Endometrium (tissue), 2 donors: ENCODE data around the gene TRIM33.
"Not testable (repeated sequence)": the region's sequence is repeated elsewhere in the genome, so short reads cannot be mapped to it uniquely, and the experiment has no call there.

ENCODE experiments used
- FAIRE-seq: peaks from 2 replicates; lab custom pipeline; 2012; peaks lifted over from hg19 to GRCh38; lab: Jason Lieb, UNC
- donor health status: control.
- donor health status: control.

The TRIM33 gene

GRCh38 chr1:114466334-114467014 is 44.5 kb downstream of the TRIM33 start:
- FAIRE-seq = no peak

GRCh38 chr1:114462963-114463362 is 48.0 kb downstream of the TRIM33 start:
- no peak for FAIRE-seq

DNA sequence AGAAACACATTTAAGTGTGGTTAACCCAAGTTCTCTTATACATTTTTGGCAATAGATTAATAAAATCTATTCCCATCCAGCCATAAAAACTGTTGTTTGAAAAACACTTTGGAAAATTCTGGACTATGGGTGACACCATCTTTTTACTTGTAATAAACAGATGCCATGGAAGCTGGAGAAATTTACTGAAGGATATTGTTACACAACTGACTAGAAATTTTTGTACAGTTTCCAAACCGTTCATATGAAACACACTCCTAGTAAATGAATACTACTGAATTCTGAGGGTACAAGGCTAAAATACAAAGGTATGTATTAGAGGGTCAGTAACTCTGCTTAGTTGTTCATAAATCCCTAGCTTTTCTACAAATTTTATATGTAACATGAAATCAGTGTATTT is 48.7 kb downstream of the TRIM33 start:
- FAIRE-seq = no peak

- no peak for FAIRE-seq
These were observed 52.7 kb downstream of the TRIM33 start for GRCh38 chr1:114458237-114458777.

DNA sequence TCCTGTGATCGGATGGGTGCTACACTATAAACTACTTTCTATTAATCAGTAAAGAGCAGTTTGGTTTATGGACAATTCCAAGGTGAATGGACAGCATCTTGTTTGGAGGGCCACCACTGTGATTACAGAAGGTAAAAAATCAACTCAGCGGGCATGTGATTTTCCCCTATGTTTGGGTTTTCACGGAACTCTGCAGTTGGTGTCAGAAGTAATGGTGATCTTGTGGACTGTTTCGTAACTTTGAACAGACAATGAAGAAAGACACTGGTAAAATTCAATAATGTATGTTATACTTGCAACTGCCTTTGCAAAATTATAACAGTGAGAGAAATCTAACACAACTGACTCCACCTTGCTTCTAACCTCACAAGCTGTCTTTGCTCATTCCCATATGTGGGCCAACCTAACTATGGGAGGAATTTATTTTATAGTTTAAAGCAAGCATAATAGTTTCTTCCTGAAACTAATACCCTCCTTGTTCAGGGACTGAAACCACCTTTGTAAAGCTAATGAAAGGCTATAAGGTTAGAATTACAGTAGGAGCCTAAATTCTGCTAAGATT is 53.2 kb downstream of the TRIM33 start:
- no peak for FAIRE-seq

DNA sequence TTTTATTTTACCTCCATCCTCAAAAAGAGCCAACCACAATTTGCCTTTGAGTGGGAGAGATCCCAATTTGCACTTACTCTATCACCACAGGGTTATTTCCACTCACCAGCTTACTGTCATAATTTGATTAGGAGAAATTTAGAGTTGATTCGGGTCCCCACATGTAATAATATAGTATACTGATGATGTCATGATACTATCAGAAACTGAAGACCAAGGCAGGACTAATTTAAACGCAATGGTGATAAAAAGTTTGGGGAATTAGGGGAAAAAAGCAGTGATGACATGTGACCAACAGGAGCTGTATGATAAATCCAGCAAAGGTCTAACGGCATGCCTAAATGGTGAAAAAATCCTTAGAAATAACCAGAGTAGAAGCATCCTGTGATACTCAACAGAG is 54.4 kb downstream of the TRIM33 start:
- FAIRE-seq = no peak

GRCh38 chr1:114455102-114455785 is 55.8 kb downstream of the TRIM33 start:
- FAIRE-seq = no peak

GRCh38 chr1:114454539-114454938 is 56.5 kb downstream of the TRIM33 start:
- FAIRE-seq = no peak

DNA sequence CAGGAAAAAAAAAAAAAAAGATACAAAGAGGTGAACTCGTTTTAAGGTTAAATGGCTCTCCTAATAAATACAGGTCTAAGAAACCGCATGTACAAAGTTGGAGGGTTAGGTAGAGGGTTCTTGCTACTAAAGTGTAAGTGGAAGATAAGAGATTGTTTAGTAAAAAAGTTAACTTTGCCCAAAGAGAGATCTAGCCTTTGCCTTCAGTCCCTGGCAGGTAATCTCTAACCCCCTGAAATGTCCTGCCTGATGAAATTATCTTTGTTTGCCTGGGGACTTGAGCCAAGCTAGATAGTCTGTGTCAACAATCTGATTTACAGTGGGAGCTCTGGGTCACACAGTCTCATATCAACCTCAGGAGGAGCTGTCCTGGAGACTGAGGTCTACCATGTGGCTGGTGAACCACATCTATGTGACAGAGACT is 57.6 kb downstream of the TRIM33 start:
- no peak for FAIRE-seq

GRCh38 chr1:114448370-114449036 is 62.5 kb downstream of the TRIM33 start:
- FAIRE-seq = no peak

- FAIRE-seq = no peak
These were observed 64.8 kb downstream of the TRIM33 start for GRCh38 chr1:114446198-114446597.

DNA sequence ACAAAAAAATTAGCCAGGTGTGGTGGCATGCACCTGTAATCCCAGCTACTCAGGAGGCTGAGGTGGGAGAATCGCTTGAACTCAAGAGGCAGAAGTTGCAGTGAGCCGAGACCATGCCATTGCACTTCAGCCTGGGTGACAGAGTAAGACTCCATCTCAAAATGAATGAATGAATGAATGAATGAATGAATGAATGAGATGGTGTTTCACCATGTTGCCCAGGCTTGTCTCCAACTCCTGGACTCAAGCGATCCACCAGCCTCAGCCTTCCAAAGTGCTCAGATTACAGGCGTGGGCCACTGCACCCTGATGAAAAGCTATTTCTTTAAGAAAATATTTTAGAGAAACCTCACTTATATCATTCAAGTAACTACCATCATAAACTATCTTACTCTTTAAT is 67.8 kb downstream of the TRIM33 start:
- FAIRE-seq = not testable (repeated sequence)

GRCh38 chr1:114441332-114441731 is 69.7 kb downstream of the TRIM33 start:
- no peak for FAIRE-seq

DNA sequence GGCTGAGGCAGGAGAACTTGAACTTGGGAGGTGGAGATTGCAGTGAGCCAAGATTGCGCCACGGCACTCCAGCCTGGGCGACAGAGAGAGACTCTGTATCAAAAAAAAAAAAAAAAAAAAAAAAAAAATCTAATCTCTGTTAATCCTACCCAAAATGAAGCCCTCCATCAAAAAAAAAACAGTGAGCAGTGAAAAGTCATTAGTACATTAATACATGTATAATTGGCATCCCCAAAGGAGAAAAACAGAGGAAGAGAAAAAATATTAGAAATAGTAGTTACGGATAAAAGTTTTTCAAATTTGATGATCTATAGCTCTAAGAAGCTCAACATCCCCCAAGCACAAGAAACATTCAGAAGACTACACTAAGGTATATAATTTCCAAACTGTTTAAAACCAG is 71.6 kb downstream of the TRIM33 start:
- no peak for FAIRE-seq

DNA sequence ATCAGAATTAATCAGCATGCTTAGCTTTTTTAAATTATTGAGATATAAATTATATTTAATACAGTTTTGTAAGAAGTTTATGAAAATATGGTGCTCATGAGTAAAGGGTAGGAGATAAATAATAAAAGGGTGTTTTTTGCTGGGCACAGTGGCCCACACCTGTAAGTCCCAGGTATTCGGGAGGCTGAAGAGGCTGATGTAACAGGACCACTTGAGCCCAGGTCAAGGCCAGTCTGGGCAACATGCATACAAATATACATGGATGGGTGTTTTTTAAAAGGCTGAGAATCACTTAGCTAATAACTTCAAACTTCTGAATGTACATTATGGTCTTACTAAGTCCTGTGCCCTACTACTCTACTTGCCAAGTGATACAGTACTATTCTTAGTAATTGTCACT is 73.2 kb downstream of the TRIM33 start:
- FAIRE-seq = no peak

- no peak for FAIRE-seq
These were observed 74.2 kb downstream of the TRIM33 start for GRCh38 chr1:114436799-114437198.

DNA sequence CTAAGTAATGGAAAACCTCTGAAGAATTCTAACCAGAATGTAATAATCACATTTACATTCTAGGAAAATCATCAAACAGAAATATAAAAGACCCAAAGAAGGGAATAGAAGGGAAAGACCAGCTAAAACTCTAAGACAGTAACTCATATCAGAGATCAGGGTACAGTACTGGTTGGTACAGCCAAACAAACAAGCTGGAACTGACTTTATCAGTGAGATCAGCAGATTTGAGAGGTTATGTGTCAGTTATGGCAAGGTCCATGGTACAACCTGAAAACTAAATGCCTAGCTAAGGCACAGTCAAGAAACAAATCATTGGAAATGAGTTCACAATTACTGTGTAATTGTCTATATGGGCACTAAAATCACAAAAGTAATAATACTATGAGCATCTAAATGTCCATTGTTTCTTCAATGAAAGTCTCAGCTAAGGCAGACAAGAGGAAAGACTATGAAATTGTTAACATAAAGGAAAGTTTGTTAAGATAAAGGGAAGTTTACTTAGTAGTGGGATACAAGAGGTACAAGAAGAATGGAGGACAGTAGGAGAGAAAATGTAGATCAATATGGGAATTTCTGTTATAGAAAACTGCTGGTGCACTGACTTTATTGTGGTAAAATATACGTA is 75.8 kb downstream of the TRIM33 start:
- no peak for FAIRE-seq

DNA sequence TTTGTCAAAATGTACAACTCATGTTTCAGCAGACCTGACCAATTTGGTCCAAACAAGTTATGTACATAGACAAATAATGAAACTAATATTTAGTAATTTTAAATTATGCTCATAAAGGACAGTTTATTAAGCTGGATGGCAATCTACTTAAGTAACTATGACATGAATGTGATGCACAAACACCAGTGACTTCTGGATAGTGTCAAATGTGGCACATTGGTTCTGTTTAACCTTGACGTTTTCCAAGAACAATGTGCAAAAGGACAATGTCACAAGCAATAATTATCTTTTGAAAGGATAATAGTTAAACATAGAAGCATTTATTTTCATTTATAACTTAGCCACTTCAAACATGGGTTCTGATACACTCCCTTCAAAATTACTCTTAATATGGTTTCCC is 80.0 kb downstream of the TRIM33 start:
- no peak for FAIRE-seq

DNA sequence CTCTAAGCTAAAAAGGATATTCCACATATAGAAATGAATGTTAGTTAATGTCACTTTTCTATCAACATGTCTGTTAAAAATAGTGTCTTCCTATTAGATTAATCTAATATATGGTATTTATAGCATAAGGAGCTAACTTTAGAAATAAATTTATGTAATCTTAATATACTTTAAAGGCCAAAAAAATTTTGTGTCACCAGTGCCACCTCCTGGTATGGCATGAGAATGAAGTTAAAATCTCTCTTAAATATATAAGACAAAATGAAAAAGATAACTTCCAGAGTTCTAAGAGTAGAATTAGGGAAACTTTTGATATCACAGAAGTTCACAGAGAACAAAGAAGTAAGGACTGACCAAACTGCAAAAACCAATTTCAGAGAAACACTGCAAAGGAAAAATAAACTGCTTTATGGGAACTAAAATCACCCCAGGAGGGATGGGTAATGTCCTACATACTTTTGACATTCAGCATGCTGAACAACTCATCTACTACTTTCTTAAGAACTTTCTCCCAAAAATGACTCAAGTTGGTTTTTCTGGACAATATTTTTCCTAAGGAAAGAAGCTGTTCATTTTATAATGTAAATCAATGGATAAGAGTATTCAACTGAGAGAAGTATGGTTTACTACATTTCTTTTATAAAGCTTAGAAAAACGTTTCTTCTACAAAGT is 82.8 kb downstream of the TRIM33 start:
- FAIRE-seq = peak; percentile 81

DNA sequence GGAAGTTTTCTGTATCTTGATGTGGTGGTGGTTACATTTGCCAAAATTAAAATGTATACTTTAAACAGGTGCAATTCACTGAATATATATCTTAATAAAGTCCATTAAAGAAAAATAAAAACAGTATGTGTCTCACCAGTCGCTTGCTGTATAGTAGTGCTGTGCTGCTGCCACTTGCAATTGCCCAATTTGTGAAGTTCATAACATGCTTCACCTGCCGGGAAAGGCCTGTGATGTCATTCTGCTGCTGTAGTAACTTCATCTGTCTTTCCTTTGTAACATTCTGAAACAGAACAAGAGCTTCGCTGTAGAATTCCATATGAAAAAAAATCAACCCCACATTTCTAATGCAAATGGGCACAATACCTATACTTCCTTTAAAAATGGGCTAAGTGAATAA is 83.4 kb downstream of the TRIM33 start:
- FAIRE-seq = no peak

GRCh38 chr1:114423455-114423854 is 87.5 kb downstream of the TRIM33 start:
- FAIRE-seq = no peak

DNA sequence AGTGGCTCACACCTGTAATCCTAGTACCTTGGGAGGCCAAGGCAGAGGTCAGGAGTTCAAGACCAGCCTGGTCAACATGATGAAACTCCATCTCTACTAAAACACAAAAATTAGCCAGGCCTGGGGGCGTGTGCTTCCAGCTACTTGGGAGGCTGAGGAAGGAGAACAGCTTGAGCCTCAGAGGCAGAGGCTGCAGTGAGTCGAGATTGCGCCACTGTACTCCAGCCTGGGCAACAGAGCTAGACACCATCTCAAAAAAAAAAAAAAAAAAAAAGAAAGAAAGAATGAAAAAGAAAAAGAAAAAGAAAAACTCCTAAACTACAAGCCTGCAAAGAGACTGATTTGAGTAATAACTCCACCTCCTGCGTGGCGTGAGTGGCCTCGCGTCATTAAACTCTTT is 92.1 kb downstream of the TRIM33 start:
- not testable (repeated sequence) for FAIRE-seq
